K562 (cell line): ENCODE results near the gene TBPL2. TPM values are rescaled to one million over a fixed set of nuclear protein-coding genes. Genes with fewer than 3 reads are reported as not detected.

Experiments used
- FOXA3 ChIP-seq, 2 experiments: fragments of 450-650 bp in 1 of 2; sonication (generic) in 1 of 2; formaldehyde crosslinking; IDR thresholded peaks in 1 of 2; conservative IDR thresholded peaks in 1 of 2; 2 replicates each; pipeline versions ENCODE4 v1.4.0 to v1.8.0; 2020 to 2022; ENCODE audit warnings: mild to moderate bottlenecking in 2 of 2, missing genetic modification reagents in 1 of 2
- RREB1 ChIP-seq: fragments of 250-450 bp; sonication (Bioruptor Pico); IDR thresholded peaks from 2 replicates; pipeline ENCODE4 v1.4.0; 2020
- SIX5 ChIP-seq, 2 experiments: IDR thresholded peaks; 2 replicates each; pipeline ENCODE4 v1.6.1; 2011; ENCODE audit warnings: low read length in 2 of 2, borderline replicate concordance in 1 of 2, low read depth in 1 of 2, mild to moderate bottlenecking in 1 of 2, moderate library complexity in 1 of 2; ENCODE audit not compliant: insufficient read depth in 1 of 2
- ZNF57 ChIP-seq: fragments of 450-650 bp; formaldehyde crosslinking; IDR thresholded peaks from 2 replicates; pipeline ENCODE4 v1.4.0; 2020; ENCODE audit warnings: mild to moderate bottlenecking, moderate library complexity
- polyA plus RNA-seq, 8 experiments: library from polyadenylated mRNA; depleted of rRNA in 4 of 8; stranded (reverse) in 5 of 8; unstranded in 3 of 8; fragments of >200 nt; fragmentation: Nextera tagmentation in 2 of 8; fragmentation: Illumina TruSeq in 1 of 8; extraction: Ambion mirVana in 2 of 8; extraction: Trizol in 1 of 8; gene quantifications; 2 replicates each; pipeline versions ENCODE4 v1.2.1 to v1.2.3, GENCODE V29; 2011 to 2014; ENCODE audit warnings: inconsistent platforms in 1 of 8, missing spikeins in 1 of 8
- total RNA-seq, 7 experiments: library from RNA; depleted of rRNA in 6 of 7; stranded (reverse); fragments of >200 nt in 6 of 7; fragmentation: Illumina TruSeq in 2 of 7; extraction: Trizol in 2 of 7; gene quantifications; 2 replicates each; pipeline versions ENCODE4 v1.2.1 to v1.2.3, GENCODE V29; 2011 to 2021; ENCODE audit warnings: low replicate concordance in 1 of 7
- TF ChIP-seq, protein P1 (sequence below): fragments of 450-650 bp; IDR thresholded peaks from 2 replicates; pipeline ENCODE4 v1.6.1; 2018; ENCODE audit not compliant: partially characterized antibody
- TF ChIP-seq, protein P2 (sequence below): fragments of 250-450 bp; sonication (Bioruptor Pico); IDR thresholded peaks from 2 replicates; pipeline ENCODE4 v1.4.0; 2020; ENCODE audit warnings: mild to moderate bottlenecking, moderate library complexity

The TBPL2 gene
- total and polyA plus RNA-seq, 9 of the 15 experiments (the other 6 are each of a cell fraction or from before 2014, with no cell fraction given): not detected

DNA sequence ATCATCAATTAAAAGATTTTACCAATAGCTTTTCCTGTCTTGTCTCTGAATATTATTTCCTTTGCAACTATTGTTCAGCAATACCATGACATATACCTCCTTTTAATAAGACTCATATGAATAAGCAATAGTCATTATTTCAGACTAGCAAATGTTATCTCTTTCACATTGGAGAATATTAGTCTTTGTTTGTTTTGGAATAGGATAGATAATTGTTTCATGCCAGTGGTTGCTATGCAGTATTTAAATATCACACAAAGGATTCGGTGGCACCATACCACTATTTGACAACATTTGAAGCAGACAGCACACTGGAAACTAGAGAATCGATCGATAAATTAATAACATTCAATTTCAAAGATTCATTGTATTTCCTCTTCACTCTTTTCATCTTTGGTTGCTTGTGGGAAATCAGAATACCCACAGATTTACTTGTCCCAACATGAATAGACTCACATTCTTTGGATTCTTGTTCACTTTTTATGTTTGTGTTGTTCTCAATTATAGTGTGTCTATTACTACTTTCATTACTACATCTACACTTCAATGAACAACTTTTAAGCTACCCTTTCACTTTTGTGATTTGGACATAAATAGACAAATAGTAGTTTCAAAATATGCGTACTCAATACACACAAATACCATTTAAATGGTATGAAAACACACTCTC, 42.7 kb upstream of the TBPL2 start (continued):
- TF ChIP-seq RREB1 (CRISPR knock-in tag): no peak
- no peak for TF ChIP-seq FOXA3 (CRISPR knock-in tag; conservative IDR thresholded peaks at IDR 0.05 in 1 of 2, IDR thresholded peaks at IDR 0.05 in 1 of 2)
- no peak for TF ChIP-seq SIX5 (IDR thresholded peaks at IDR 0.05; ENCODE audit: borderline replicate concordance in 1 of 2, insufficient read depth in 1 of 2, low read depth in 1 of 2, low read length in 2 of 2)
- TF ChIP-seq, protein P1, sequence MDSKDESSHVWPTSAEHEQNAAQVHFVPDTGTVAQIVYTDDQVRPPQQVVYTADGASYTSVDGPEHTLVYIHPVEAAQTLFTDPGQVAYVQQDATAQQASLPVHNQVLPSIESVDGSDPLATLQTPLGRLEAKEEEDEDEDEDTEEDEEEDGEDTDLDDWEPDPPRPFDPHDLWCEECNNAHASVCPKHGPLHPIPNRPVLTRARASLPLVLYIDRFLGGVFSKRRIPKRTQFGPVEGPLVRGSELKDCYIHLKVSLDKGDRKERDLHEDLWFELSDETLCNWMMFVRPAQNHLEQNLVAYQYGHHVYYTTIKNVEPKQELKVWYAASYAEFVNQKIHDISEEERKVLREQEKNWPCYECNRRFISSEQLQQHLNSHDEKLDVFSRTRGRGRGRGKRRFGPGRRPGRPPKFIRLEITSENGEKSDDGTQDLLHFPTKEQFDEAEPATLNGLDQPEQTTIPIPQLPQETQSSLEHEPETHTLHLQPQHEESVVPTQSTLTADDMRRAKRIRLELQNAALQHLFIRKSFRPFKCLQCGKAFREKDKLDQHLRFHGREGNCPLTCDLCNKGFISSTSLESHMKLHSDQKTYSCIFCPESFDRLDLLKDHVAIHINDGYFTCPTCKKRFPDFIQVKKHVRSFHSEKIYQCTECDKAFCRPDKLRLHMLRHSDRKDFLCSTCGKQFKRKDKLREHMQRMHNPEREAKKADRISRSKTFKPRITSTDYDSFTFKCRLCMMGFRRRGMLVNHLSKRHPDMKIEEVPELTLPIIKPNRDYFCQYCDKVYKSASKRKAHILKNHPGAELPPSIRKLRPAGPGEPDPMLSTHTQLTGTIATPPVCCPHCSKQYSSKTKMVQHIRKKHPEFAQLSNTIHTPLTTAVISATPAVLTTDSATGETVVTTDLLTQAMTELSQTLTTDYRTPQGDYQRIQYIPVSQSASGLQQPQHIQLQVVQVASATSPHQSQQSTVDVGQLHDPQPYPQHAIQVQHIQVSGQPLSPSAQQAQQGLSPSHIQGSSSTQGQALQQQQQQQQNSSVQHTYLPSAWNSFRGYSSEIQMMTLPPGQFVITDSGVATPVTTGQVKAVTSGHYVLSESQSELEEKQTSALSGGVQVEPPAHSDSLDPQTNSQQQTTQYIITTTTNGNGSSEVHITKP: no peak
- TF ChIP-seq, protein P2, sequence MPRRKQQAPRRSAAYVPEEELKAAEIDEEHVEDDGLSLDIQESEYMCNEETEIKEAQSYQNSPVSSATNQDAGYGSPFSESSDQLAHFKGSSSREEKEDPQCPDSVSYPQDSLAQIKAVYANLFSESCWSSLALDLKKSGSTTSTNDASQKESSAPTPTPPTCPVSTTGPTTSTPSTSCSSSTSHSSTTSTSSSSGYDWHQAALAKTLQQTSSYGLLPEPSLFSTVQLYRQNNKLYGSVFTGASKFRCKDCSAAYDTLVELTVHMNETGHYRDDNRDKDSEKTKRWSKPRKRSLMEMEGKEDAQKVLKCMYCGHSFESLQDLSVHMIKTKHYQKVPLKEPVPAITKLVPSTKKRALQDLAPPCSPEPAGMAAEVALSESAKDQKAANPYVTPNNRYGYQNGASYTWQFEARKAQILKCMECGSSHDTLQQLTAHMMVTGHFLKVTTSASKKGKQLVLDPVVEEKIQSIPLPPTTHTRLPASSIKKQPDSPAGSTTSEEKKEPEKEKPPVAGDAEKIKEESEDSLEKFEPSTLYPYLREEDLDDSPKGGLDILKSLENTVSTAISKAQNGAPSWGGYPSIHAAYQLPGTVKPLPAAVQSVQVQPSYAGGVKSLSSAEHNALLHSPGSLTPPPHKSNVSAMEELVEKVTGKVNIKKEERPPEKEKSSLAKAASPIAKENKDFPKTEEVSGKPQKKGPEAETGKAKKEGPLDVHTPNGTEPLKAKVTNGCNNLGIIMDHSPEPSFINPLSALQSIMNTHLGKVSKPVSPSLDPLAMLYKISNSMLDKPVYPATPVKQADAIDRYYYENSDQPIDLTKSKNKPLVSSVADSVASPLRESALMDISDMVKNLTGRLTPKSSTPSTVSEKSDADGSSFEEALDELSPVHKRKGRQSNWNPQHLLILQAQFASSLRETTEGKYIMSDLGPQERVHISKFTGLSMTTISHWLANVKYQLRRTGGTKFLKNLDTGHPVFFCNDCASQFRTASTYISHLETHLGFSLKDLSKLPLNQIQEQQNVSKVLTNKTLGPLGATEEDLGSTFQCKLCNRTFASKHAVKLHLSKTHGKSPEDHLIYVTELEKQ (CRISPR knock-in tag): no peak
- no peak for TF ChIP-seq ZNF57 (CRISPR knock-in tag)
